ENCODE measurements around the gene ABHD16B. TPM values are rescaled to one million over a fixed set of nuclear protein-coding genes. Genes with fewer than 3 reads are reported as not detected.
A peak's percentile ranks its signal among the peaks of the same experiment; 100 is the strongest.

The ABHD16B gene
- not detected for polyA plus RNA-seq (2013, experiment 1 of 2; ENCODE audit: insufficient read length)
- not detected for polyA plus RNA-seq (2013, experiment 2 of 2; ENCODE audit: insufficient read length)

DNA sequence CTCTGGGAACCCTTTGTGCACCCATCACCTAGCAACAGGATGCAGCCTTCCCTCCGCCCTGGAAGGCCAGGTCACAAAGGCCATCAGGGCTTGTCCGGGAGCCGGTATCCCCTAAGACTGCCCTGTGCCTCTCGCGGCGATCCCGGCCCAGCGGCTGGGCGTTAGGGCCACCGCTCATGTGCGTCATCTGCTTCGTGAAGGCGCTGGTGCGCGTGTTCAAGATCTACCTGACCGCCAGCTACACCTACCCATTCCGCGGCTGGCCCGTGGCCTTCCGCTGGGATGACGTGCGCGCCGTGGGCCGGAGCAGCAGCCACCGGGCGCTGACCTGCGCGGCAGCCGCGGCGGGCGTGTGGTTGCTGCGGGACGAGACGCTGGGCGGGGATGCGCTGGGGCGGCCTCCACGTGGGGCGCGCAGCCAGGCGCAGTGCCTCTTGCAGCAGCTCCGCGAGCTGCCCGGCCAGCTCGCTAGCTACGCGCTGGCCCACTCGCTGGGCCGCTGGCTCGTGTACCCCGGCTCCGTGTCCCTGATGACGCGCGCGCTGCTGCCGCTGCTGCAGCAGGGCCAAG, at the start of gene ABHD16B:
ABHD16B (plus strand) TSS at position 134 of the 570 bp plus-strand sequence; CDS start at position 177, 43 bp downstream.
- DNase-seq: no peak

GRCh38 chr20:63814891-63815614, 46.2 kb upstream of the ABHD16B start:
- DNase-seq: no peak

GRCh38 chr20:63815615-63816253, 45.6 kb upstream of the ABHD16B start:
- DNase-seq: no peak

- DNase-seq: peak; percentile 11
These were observed 41.9 kb upstream of the ABHD16B start for GRCh38 chr20:63819224-63819921.

- DNase-seq: no peak
These were observed 39.5 kb upstream of the ABHD16B start for GRCh38 chr20:63821811-63822210.

DNA sequence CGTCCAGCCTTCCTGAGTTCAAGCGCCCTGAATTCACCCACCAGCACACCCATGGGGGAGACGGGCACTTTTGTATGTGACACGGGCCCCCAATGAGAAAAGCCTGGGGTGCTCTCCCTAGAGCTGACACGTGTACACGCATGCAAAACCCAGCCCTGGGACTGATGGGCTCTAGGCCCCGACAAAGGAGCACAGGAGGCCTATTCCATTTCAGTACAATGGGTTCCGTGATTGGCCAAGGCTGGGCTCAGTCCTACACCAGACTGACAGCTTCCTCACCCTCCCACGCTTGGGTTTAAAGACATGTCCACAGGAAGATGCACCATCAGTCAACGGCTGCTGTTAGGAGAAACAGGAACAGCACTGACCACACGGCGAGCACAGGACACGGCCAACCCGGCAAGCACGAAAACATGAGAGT, 39.0 kb upstream of the ABHD16B start:
- no peak for DNase-seq

GRCh38 chr20:63823691-63824311, 37.5 kb upstream of the ABHD16B start:
- DNase-seq: no peak

DNA sequence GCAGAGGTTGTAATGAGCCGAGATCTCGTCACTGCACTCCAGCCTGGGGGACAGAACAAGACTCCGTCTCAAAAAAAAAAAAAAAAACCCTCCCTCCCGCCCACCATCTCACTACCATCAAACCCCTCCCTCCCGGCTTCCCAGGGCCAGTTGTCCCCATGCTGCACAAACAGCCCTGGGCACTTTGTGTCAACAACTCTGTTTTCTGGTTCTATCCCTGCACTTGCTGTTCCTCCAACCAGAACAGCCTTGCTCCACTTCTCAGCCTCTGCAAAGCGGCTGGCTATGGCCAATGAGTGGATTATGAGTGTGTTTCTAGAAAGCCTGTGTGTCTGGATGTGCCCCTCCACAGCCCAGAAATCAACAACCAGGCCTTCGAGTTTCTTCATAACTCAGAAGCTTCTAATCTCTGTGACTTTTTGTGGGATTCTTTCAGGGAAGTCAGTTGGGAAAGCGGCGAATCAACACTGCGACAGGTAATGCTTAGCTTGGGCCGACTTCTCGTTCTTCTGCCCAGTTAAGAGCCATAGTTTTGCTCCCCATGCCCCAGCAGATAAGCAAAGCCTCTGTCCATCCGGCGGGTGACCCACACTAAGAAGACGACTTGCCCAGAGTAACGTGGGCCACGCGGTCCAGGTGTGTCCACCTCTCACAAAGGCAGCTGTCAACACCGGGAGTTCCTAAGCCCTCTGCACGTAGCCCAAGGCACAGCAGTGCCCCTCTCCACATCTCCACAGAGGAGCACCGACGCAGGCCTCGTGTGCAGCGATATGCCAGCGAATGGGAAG, 35.8 kb upstream of the ABHD16B start:
- no peak for DNase-seq

DNA sequence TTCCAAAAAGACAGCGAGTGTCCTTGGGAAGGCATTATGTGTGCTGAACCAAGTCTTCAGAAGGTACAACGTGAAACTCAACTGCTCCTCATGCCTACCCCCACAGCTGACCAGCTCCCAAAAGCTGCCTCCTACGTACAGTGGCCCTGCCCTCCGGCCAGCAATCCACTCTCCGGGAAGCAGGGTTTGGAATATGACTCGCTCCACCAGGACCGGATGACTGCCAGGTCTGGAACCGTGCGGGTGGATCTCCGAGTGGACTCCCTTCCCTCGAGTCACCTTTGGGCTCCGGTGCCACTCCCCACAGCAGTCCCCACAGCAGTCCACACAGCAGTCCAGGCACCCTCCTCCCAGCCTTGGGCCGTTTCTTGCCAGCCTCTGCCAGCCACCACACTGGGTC, 34.5 kb upstream of the ABHD16B start:
- no peak for DNase-seq

- no peak for DNase-seq
These were observed 33.2 kb upstream of the ABHD16B start for GRCh38 chr20:63828124-63828523.

GRCh38 chr20:63828545-63828944, 32.8 kb upstream of the ABHD16B start:
- DNase-seq: no peak

DNA sequence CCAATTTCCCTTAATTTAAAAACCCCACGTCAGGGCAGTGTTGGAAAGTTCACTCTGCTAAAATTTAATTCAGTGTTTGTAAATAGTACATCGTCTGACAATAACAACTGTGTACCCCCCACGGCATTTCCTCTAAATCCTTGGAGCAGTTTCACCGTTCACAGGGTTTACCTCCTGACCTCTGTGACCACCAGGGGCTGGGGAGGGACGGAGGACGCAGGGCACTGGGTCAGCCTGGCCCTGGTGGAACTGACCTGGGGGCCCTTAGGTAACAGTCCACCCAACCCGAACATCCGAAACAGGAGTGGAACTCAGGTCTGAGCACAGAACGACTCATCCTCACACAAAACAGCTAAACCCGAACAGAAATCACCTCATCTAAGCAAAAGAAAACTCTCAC, 32.3 kb upstream of the ABHD16B start:
- no peak for DNase-seq

DNA sequence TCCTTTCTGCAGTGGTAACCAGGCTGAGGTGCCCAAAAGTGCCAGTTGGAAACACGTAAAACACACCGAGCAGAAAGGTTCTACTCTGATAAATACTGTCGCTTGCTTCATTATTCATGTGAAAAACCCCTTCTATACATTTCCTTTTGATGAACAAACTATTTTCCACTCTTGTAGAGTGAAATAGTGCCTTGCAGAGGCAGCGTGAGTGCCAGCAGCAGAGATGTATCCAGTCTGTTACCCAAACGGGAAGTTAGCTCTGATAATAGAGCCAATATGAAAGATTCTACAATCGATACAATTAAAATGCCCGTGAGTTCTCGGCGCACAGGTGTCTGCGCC, 31.7 kb upstream of the ABHD16B start:
- DNase-seq: no peak

DNA sequence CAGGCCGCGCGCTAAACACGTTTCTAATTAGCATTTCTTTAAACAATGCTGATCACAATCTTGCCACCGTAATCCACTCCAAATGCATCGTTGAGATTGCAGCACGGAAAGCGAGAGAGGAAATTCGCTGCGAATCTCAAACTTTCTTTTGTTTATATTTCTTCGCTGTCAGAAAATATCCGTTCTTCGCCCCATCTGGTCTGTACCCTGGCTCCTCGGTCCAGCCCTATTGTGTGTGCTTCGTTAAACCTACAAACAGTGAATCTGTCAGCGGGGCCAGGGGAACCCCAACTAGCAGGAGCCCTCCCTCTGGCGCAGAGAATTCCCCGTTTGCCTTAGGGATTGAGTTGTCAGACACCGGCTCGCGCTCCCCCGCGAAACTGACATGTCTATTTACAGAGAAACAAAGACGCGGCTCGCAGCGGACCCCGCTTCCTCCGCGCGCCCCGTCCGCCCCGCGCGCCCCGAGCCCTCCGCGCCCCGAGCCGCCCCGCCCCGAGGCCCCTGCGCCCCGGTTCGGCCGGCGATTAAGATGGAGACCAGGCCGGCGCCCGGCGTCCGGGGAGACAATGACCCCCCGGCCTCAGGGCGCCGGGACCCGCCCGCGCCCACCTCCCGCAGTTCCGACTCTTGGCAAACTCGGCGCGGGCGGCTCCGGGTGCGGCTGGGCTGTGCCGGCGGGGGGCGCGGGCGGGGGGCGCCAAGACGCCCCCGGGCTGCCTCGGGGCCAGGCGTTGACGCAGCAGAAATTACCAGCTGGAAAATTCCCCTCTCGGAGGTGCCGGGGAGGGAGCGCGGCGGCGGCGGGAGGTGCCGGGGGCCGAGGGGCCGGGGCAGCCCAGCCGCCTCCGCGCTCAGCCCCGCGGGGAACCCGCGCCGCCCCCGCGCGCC, 31.1 kb upstream of the ABHD16B start:
- no peak for DNase-seq

- peak; percentile 46 for DNase-seq
These were observed 30.3 kb upstream of the ABHD16B start, which contains the start of gene ZBTB46 for GRCh38 chr20:63830841-63831588. Gene ZBTB46 (minus strand): TSS chr20:63831264. CDS start chr20:63790757, 40,507 bp downstream.

- no peak for DNase-seq
These were observed 29.7 kb upstream of the ABHD16B start for GRCh38 chr20:63831646-63831992.

- DNase-seq: peak; percentile 6
These were observed 29.2 kb upstream of the ABHD16B start for GRCh38 chr20:63831993-63832686.

- DNase-seq: peak; percentile 73
These were observed 27.4 kb upstream of the ABHD16B start for GRCh38 chr20:63833776-63834490.

DNA sequence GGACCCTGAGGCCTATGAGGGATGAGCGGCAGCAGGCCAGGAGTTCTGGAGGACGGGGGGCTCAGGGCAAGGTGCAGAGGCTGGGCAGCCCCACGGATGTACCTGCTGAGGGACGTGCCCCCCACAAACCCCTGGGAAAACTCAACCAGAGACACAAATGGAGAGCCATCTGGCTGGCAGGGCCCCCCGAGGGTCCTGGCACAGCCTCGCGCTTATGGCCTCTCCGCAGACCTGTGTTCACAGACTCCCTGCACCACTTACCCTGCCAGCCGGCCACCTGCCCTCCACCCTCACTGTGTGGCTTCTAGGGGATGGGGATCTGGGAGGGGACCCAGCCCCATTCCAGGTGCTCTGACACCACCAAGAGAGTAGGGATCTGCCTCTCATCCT, 26.8 kb upstream of the ABHD16B start:
- DNase-seq: no peak
